Measurements from ENCODE around the gene PTH1R.

The PTH1R gene

GRCh38 chr3:46850468-46850779 lies 27.1 kb upstream of the PTH1R start:
- DNase-seq = no peak

DNA sequence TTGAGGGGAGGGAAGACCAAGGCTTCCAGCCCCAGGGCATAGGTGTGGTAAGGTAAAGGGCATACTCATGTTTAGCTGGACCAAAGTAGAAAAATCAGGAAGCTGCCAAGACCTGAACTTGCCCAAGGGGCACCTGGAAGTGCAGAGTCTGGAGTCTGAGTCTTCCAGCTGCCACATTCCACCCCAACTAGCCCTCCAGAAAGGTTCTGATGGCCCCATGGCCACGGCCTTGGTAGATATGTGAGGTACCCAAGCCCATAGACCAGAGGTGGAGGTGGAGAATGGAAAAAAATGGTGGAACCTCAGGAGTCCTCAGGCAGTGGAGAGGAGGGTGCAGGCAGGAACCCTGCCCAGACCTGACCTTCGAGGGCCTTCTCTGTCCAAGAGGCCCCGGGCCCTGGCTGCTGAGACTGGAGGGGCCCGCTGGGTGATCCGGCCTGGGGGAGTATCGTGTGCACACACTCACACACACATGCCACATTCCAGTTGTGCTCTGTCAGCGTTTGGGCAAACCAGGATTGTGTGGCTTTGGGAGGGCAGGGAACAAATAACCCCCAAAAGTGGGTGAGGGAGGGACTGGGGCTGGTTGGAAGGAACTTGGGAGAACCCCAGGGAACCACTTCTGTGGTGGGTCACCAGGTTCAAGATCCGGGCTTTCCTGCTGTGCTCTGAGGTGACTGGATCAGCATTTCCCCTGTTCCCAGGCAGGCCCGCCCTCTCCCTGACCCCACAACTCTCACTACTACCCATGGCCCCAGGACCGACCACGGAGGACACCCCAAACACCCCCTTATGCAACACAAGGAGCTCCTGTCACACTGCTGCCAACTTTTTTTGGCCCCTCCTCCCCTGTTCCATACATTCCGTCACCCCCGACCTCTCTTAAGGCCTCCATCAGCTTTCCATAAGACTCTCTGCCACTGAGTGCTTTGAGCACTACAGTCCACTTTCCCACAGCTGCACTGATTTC lies 25.9 kb upstream of the PTH1R start:
- DNase-seq = no peak

- no peak for DNase-seq
Observed at GRCh38 chr3:46852334-46852720, 25.2 kb upstream of the PTH1R start.

- DNase-seq = no peak
Observed at GRCh38 chr3:46852839-46853355, 24.6 kb upstream of the PTH1R start.

- no peak for DNase-seq
Observed at GRCh38 chr3:46853441-46854415, 23.8 kb upstream of the PTH1R start.

DNA sequence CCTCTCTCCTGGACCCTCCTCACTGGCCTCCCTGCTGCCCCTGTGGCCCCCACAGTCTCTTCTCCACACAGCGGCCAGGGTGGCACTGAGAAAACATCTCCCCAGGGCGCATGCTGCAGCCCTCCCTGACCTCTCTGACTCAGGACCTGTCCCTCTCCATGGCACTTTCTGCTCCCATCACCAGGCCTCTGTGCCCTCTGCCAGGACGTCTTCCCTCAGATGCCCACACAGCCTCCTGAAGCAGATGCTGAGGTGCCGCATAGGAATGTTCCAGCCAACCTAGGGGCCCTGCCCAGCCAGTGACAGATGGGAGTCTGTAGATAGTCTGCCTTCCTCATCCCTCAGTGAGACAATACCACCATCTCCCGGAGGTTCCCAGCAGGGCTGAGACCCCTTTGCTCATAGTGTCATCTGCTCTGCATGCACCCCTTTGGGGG lies 22.9 kb upstream of the PTH1R start:
- no peak for DNase-seq

GRCh38 chr3:46856576-46857471 lies 20.7 kb upstream of the PTH1R start:
- DNase-seq = no peak

DNA sequence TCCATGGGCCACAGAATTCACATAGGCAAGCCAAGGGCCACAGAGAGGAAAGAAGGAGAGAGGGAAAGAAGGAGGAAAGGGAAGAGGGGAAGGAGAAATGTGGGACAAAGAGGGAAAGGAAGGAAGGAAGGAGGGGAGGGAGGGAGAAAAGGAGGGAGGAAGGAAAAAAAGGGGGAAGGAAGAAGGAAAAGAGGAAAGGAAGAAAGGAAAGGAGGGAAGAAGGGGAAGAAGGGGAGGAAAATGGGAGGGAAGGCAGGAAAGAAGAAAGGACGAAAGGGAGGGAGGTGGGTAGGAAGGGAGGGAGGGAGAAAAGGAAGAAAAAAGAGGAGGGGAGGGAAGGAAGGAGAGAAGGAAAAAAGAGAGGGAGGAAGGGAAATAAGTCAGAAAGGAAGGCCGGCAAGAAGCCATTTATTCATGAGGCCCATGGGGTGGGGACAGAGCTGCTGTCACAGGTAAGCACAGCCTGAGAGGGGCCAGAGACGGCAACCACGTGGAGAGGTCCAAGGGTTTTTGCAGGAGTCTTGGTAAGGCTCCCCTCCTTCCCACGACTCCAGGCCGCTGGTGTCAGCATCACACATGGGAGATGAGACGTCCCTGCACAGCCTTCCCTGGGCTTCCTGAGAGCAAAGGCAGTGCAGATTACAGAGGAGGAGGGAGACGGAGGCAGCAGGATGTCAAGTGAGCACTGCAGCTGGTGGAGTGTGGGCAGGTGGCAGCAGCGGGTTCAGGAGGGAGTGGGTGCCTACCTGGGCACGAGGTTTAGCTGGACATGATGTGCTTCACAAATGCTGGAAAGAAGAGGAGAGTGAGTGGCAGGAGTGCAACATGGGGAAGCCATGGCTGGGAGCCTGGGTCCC lies 19.8 kb upstream of the PTH1R start:
- no peak for DNase-seq

GRCh38 chr3:46858456-46858855 lies 19.1 kb upstream of the PTH1R start:
- no peak for DNase-seq

GRCh38 chr3:46859001-46859710 lies 18.4 kb upstream of the PTH1R start:
- no peak for DNase-seq

- no peak for DNase-seq
Observed at GRCh38 chr3:46860017-46860809, 17.3 kb upstream of the PTH1R start.

DNA sequence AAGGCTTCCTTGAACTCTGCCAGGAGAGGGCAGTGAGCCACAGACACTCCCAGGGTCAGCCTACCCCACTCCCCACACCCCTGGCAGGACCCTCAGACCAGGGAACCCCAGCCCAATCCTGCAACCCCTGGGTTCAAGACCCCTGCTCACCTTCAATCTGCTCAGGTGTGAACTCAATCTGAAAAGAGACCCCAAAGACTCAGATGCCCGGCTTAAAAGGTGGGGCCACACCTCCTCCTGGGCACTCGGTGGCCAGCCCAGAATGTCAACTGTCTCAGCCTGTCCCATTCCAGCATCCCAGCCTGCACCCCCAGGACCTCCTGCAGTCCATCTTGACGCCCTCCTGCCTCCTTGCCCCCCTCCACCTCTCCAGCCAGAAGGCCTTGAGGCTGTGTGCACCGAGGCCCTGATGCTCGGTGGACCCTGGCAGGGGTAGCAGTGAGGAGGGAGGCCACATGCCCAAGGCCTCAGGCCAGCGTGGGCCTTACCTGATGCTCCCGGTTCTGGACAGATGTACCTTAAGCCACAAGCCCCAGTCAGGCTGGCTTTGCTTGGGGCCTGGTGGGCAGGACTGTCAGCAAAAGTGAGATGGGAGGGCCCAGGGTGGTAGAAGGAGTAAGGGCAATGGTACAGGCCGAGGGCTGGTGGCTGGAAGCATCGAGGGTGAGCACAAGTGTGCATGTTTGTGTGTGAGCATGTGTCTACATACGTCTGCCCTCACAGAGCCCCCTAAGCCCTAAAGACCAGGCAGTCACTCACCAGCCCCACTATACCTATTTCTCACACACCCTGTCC lies 16.5 kb upstream of the PTH1R start:
- DNase-seq = no peak

DNA sequence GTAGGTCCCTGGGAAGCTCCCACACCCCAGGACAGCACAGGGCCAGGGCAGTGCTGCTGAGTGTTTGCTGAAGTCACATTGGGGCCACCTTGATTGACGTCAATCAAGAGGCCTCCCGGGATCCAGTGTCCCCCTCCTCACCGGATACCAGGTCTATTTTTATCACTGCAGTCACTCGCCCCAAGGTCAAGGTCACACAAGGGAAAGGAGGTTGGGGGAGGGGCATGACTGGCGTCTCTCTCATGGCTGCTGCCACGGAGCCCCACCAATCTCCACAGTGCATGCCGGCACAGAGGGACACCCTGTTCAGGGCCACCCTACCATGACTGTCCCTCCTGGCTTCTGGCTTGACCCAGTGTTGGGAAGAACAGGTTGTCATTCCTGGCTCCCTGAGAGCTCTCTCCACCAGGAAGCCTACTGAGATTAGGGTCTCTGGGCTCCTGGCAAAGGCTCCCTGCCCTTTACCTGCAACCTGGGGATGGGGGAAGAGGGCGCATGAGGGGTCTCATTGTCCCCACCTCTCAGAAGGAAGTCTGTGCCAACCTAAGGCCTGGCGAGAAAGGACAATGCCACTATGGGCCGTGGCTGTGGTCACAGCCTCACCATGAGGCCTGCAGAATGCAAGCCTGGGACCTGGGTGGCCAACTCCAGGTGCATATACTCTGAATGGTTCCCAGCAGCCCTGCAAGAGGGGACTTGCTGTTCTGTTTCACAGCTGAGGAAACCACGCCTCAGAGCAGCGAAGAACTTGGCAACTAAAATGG lies 15.7 kb upstream of the PTH1R start:
- DNase-seq = no peak

GRCh38 chr3:46862369-46863025 lies 15.0 kb upstream of the PTH1R start:
- DNase-seq = no peak

DNA sequence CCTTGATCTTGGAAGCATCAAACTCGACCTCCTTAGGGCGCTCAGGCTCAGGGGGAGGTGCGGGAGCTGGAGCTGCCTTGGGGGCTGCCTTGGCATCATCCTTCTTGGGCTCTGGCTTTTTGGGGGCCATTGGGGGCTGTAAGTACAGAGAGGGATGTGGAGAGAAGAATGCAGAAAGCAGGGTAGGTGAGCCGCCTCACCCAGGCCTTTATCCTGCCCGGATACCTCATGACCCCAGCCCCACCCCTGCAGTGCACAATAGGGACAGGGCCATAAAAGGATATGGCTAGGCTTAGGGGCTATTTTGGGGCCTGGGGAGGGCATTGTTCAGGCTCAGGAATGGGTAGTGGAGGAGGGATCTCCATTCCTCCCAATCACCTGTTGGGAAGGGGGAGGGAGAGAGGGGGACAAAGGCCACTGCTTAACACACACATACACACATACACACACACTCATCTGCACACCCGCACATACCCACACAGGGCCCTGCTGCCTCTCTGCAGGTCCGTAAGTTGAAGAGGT lies 14.2 kb upstream of the PTH1R start, which contains the start of gene MYL3:
MYL3 (minus strand) TSS at position 184 of the 522 bp plus-strand sequence; CDS start at position 130, 54 bp downstream.
- DNase-seq = no peak

GRCh38 chr3:46864061-46864881 lies 13.2 kb upstream of the PTH1R start:
- no peak for DNase-seq
